Measurements from ENCODE around the gene HOXB4.

Gene HOXB4

GRCh38 chr17:48548523-48549280 lies 29.4 kb downstream of the HOXB4 start:
- H3K4me3 ChIP-seq (ENCODE audit: low read depth, low read length) = no peak overlapping the region
- TF ChIP-seq CTCF (IDR thresholded peaks at IDR 0.05; ENCODE audit: low read depth, low read length) (no peak), MYC (IDR thresholded peaks at IDR 0.05; ENCODE audit: low read depth, low read length) (no peak), POLR2A (IDR thresholded peaks at IDR 0.05; ENCODE audit: extremely low read depth, insufficient read length) (no peak)
- TF ChIP-seq, protein P1, sequence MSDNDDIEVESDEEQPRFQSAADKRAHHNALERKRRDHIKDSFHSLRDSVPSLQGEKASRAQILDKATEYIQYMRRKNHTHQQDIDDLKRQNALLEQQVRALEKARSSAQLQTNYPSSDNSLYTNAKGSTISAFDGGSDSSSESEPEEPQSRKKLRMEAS (IDR thresholded peaks at IDR 0.05; ENCODE audit: low read depth, low read length) = no peak
- DNase-seq (ENCODE audit: low read depth) = no peak

DNA sequence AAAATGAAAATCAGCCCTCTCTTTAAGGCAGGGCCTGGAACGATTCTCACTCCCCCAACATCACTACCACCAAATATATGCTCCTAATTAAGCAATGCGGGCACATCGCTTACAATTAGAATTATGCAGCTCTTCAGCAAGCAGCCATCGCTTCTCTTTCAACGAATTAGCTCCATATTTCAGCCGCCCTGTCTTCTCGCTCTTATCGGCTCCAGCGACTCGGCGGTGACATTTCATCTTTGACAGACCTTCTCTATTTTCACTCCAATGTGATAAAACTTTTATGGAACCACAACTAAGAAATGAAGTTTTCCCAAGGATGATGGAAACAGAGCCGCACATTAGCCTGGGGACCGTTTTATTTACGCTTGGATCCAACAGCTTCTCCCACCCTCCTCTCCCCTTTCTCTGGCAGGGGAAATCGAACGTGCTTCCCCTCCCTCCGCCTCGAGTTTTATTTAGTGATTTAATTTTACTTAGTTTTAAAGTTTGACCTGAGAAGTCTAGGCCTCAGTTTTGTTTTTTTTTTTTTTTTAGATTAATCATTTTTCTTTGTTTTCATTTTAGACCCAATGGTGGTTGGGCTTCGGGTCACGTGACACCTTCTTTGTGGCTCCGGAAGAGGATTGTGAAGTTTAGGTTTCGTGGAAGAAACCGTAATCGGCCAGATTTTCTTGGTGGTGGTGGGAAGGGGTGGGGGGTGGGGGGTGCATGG lies 30.2 kb downstream of the HOXB4 start:
- no peak overlapping the region for H3K4me3 ChIP-seq (ENCODE audit: low read depth, low read length)
- DNase-seq (ENCODE audit: low read depth) = no peak
- TF ChIP-seq CTCF (IDR thresholded peaks at IDR 0.05; ENCODE audit: low read depth, low read length) (no peak), POLR2A (IDR thresholded peaks at IDR 0.05; ENCODE audit: extremely low read depth, insufficient read length) (no peak), MYC (IDR thresholded peaks at IDR 0.05; ENCODE audit: low read depth, low read length) (no peak)
- TF ChIP-seq, protein P1 (IDR thresholded peaks at IDR 0.05; ENCODE audit: low read depth, low read length) = no peak

- DNase-seq (ENCODE audit: low read depth) = no peak
- H3K4me3 ChIP-seq (ENCODE audit: low read depth, low read length) = no peak overlapping the region
- TF ChIP-seq POLR2A (IDR thresholded peaks at IDR 0.05; ENCODE audit: extremely low read depth, insufficient read length) = no peak
- no peak for TF ChIP-seq MYC (IDR thresholded peaks at IDR 0.05; ENCODE audit: low read depth, low read length)
- TF ChIP-seq, protein P1 (IDR thresholded peaks at IDR 0.05; ENCODE audit: low read depth, low read length) = no peak
- no peak for TF ChIP-seq CTCF (IDR thresholded peaks at IDR 0.05; ENCODE audit: low read depth, low read length)
These were observed 31.0 kb downstream of the HOXB4 start for GRCh38 chr17:48546924-48547807.

DNA sequence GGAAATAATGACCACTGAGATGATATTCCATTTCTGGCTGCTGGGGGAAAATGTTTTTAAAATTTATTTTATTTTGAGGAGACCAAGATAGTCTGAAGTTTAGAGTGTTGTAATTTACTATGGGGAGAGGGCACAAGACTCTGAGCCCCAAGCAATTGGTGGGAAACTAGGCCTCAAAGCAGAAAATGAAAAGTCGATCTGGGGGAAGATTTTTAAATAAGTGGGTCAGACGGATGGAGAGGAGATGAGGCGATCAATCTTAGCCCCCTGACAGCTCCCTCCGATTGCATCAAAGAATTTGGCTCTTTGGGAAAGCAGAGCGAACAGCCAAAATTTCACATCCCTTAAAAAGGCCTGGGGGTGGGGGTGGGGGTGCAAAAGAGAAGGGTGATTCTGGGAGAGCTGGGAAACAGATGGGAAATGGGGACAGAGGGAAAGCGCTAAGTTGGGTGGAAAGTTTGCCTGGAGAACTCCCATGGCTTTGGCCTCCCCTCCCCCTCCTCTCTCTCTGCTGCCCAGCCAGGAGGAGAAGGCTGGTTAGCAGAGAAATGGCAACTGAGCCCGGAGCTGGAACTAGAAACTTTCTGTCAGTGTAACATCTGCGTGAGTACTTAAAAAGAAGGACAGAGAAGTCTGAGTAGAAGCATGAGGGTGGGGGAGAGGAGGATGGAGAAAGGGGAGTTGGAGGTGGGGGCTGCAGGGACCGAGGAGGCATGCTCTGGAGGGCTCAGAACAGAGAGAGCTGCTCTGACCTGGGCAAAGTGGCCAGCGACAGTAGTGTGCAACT lies 31.8 kb downstream of the HOXB4 start:
- no peak for TF ChIP-seq CTCF (IDR thresholded peaks at IDR 0.05; ENCODE audit: low read depth, low read length)
- TF ChIP-seq, protein P1 (IDR thresholded peaks at IDR 0.05; ENCODE audit: low read depth, low read length) = no peak
- no peak for DNase-seq (ENCODE audit: low read depth)
- H3K4me3 ChIP-seq (ENCODE audit: low read depth, low read length) = no peak overlapping the region

DNA sequence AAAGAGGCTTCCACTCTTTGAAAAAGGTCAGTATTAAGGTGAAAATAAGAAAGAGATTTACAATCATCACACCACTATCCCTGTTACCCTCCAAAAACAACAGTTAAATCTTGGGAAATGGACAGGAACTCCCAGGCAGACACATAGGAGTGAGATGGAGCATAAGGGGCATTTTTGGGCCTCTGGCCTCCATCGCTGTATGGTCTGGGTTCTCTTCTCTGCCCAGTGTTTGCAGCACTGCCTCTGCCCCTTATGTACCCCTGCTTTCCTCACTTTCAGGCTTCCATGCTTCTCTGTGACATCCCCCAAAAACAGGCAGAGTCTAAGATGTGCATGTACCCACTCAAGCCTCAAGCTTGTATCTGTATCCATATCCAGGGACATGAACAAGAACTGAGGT lies 32.6 kb downstream of the HOXB4 start:
- DNase-seq (ENCODE audit: low read depth) = no peak

More for the DNA sequence above, 32.6 kb downstream of the HOXB4 start:
- TF ChIP-seq MYC (IDR thresholded peaks at IDR 0.05; ENCODE audit: low read depth, low read length) (no peak), POLR2A (IDR thresholded peaks at IDR 0.05; ENCODE audit: extremely low read depth, insufficient read length) (no peak)
- no peak overlapping the region for H3K4me3 ChIP-seq (ENCODE audit: low read depth, low read length)
